H9 (cell line): ENCODE measurements around the gene FSD1. TPM values are rescaled to one million over a fixed set of nuclear protein-coding genes. Genes with fewer than 3 reads are reported as not detected.

Experiments
- DNase-seq: peaks from one replicate; pipeline ENCODE4 v3.0.0-alpha.2; 2017
- H2AFZ ChIP-seq: one replicate; pipeline ENCODE4 v1.6.1; 2013; ENCODE audit warnings: mild to moderate bottlenecking, low read length, control low read depth, moderate library complexity
- H2AK5ac ChIP-seq: 2 replicates; pipeline ENCODE4 v1.6.1; 2013; ENCODE audit warnings: low read length, control low read depth, mixed read lengths; ENCODE audit not compliant: insufficient read length
- H2BK120ac ChIP-seq: one replicate; pipeline ENCODE4 v1.6.1; 2013; ENCODE audit warnings: low read depth, mild to moderate bottlenecking, low read length, control low read depth, inconsistent platforms; ENCODE audit not compliant: poor library complexity, severe bottlenecking
- H2BK12ac ChIP-seq: 2 replicates; pipeline ENCODE4 v1.6.1; 2013; ENCODE audit warnings: low read length, control low read depth, mixed read lengths, low read depth; ENCODE audit not compliant: insufficient read length
- H2BK15ac ChIP-seq: 2 replicates; pipeline ENCODE4 v1.6.1; 2013; ENCODE audit warnings: low read depth, low read length, control low read depth
- H2BK20ac ChIP-seq: one replicate; pipeline ENCODE4 v1.6.1; 2013; ENCODE audit warnings: low read depth, mild to moderate bottlenecking, low read length, control low read depth, inconsistent platforms; ENCODE audit not compliant: poor library complexity, severe bottlenecking
- H2BK5ac ChIP-seq: 2 replicates; pipeline ENCODE4 v1.6.1; 2013; ENCODE audit warnings: low read length, control low read depth, mixed read lengths; ENCODE audit not compliant: insufficient read length
- H3K14ac ChIP-seq: 2 replicates; pipeline ENCODE4 v1.6.1; 2013; ENCODE audit warnings: low read length, control low read depth; ENCODE audit not compliant: insufficient read depth
- H3K18ac ChIP-seq: 2 replicates; pipeline ENCODE4 v1.6.1; 2013; ENCODE audit warnings: low read depth, mild to moderate bottlenecking, mixed read lengths, low read length, control low read depth; ENCODE audit not compliant: insufficient read length
- H3K23ac ChIP-seq: 2 replicates; pipeline ENCODE4 v1.6.1; 2013; ENCODE audit warnings: low read length, control low read depth, mixed read lengths, low read depth; ENCODE audit not compliant: insufficient read length
- H3K23me2 ChIP-seq: 2 replicates; pipeline ENCODE4 v1.6.1; 2013; ENCODE audit warnings: low read depth, mild to moderate bottlenecking, mixed read lengths, low read length, control low read depth; ENCODE audit not compliant: insufficient read length, poor library complexity, severe bottlenecking
- H3K27ac ChIP-seq: 2 replicates; pipeline ENCODE4 v1.5.1; 2013; ENCODE audit warnings: low read length, control low read depth, mixed read lengths, low read depth; ENCODE audit not compliant: insufficient read length
- H3K27me3 ChIP-seq: 2 replicates; pipeline ENCODE4 v1.6.1; 2013; ENCODE audit warnings: low read length, control low read depth, inconsistent platforms; ENCODE audit not compliant: insufficient read depth
- H3K4ac ChIP-seq: 2 replicates; pipeline ENCODE4 v1.6.1; 2013; ENCODE audit warnings: low read depth, mild to moderate bottlenecking, control low read depth, inconsistent platforms, low read length, moderate library complexity
- H3K4me1 ChIP-seq: 2 replicates; pipeline ENCODE4 v1.6.1; 2013; ENCODE audit warnings: low read length, control low read depth, inconsistent platforms; ENCODE audit not compliant: insufficient read depth
- H3K4me2 ChIP-seq: 2 replicates; pipeline ENCODE4 v1.6.1; 2013; ENCODE audit warnings: low read length, control low read depth, mixed read lengths; ENCODE audit not compliant: insufficient read length, insufficient read depth
- H3K56ac ChIP-seq: 2 replicates; pipeline ENCODE4 v1.6.1; 2013; ENCODE audit warnings: low read depth, mild to moderate bottlenecking, mixed read lengths, low read length, control low read depth; ENCODE audit not compliant: insufficient read length
- H3K79me1 ChIP-seq: 2 replicates; pipeline ENCODE4 v1.6.1; 2013; ENCODE audit warnings: low read depth, mild to moderate bottlenecking, moderate library complexity, low read length, control low read depth, inconsistent platforms; ENCODE audit not compliant: insufficient read depth, poor library complexity, severe bottlenecking
- H3K79me2 ChIP-seq: 2 replicates; pipeline ENCODE4 v1.6.1; 2013; ENCODE audit warnings: low read length, control low read depth, inconsistent platforms; ENCODE audit not compliant: insufficient read depth
- H3K9ac ChIP-seq: 2 replicates; pipeline ENCODE4 v1.6.1; 2013; ENCODE audit warnings: low read length, control low read depth, mixed read lengths; ENCODE audit not compliant: insufficient read length; ENCODE audit errors: extremely low read depth
- H3K9me3 ChIP-seq: one replicate; pipeline ENCODE4 v1.6.1; 2013; ENCODE audit warnings: low read depth, low read length, inconsistent platforms; ENCODE audit not compliant: control insufficient read depth
- H3T11ph ChIP-seq: one replicate; pipeline ENCODE4 v1.6.1; 2013; ENCODE audit warnings: mild to moderate bottlenecking, low read length, control low read depth, inconsistent platforms
- H4K20me1 ChIP-seq: one replicate; pipeline ENCODE4 v1.6.1; 2013; ENCODE audit not compliant: control insufficient read depth, insufficient read length, insufficient read depth
- H4K5ac ChIP-seq: 2 replicates; pipeline ENCODE4 v1.6.1; 2013; ENCODE audit warnings: low read depth, mild to moderate bottlenecking, mixed read lengths, low read length, control low read depth; ENCODE audit not compliant: insufficient read length
- H4K8ac ChIP-seq: replicated peaks from 2 replicates; pipeline ENCODE4 v1.6.1; 2013; ENCODE audit warnings: low read length, control low read depth, mixed read lengths, low read depth; ENCODE audit not compliant: insufficient read length
- H4K91ac ChIP-seq: 2 replicates; pipeline ENCODE4 v1.6.1; 2013; ENCODE audit warnings: low read depth, mild to moderate bottlenecking, moderate library complexity, mixed read lengths, low read length, control low read depth; ENCODE audit not compliant: insufficient read length
- H3K27ac Mint-ChIP-seq, 3 experiments: 2 replicates in 2 of 3; 3 replicates in 1 of 3; pipeline ENCODE4 v1.8.0; 2020 to 2021; ENCODE audit warnings: mixed read lengths in 3 of 3, mild to moderate bottlenecking in 1 of 3, moderate library complexity in 1 of 3
- H3K27me3 Mint-ChIP-seq: 2 replicates; pipeline ENCODE4 v1.8.0; 2021; ENCODE audit warnings: low read depth, mild to moderate bottlenecking, moderate library complexity, mixed read lengths
- H3K36me3 Mint-ChIP-seq, 3 experiments: 2 replicates in 2 of 3; 3 replicates in 1 of 3; pipeline ENCODE4 v1.8.0; 2020 to 2021; ENCODE audit warnings: low read depth in 3 of 3, mixed read lengths in 3 of 3; ENCODE audit not compliant: insufficient read depth in 1 of 3
- H3K4me1 Mint-ChIP-seq, 2 experiments: 2 replicates each; pipeline ENCODE4 v1.8.0; 2020; ENCODE audit warnings: mixed read lengths in 2 of 2
- H3K4me3 Mint-ChIP-seq, 2 experiments: 2 replicates in 1 of 2; 3 replicates in 1 of 2; pipeline ENCODE4 v1.8.0; 2020 to 2021; ENCODE audit warnings: mild to moderate bottlenecking in 2 of 2, mixed read lengths in 2 of 2, moderate library complexity in 1 of 2
- H3K9me3 Mint-ChIP-seq, 2 experiments: 2 replicates in 1 of 2; 3 replicates in 1 of 2; pipeline ENCODE4 v1.8.0; 2020; ENCODE audit warnings: mild to moderate bottlenecking in 2 of 2, mixed read lengths in 2 of 2, moderate library complexity in 1 of 2
- WGBS: extraction: QIAGEN DNeasy Blood & Tissue Kit; methylation state at CpG from one replicate; pipeline ENCODE4 v1.1.7; 2013; ENCODE audit warnings: missing lambda C conversion rate, low lambda C conversion rate, mixed read lengths; ENCODE audit not compliant: insufficient read length; ENCODE audit errors: extremely low coverage; 5-methylcytosine and 5-hydroxymethylcytosine counted together
- total RNA-seq: library from RNA; stranded (reverse); gene quantifications from 2 replicates; pipeline ENCODE4 v1.2.1, GENCODE V29; 2021
- TF ChIP-seq, protein P1 (sequence below): fragments of 200-600 bp; sonication (generic); conservative IDR thresholded peaks from 3 replicates; pipeline ENCODE4 v1.8.0; 2021; ENCODE audit warnings: antibody characterized with exemption, mild to moderate bottlenecking

The FSD1 gene
- total RNA-seq, 1 experiment from 2014 or later: 53.6 TPM

GRCh38 chr19:4313847-4314490 lies 9.6 kb downstream of the FSD1 start:
- Mint-ChIP-seq H3K27ac (no peak overlapping the region), H3K4me1 (no peaks in the 10 kb centered on the region), H3K27me3 (no peaks in the 10 kb centered on the region; the same call in 1 of the 2 replicates), H3K4me3 (no peak overlapping the region), H3K36me3 (peaks cover 42 to 77% (median 71%) of the 10 kb centered on the region in 3 experiments), H3K9me3 (peaks cover 6 to 11% of the 10 kb centered on the region in 2 experiments)
- no CpG with 5 or more reads among the region's 12 CpGs for WGBS
- Histone ChIP-seq H3K4ac (no peak overlapping the region), H2AFZ (no peak overlapping the region), H3K9ac (no peak overlapping the region), H3T11ph (no peak overlapping the region), H2BK5ac (no peak overlapping the region), H3K18ac (no peak overlapping the region), H3K23ac (no peak overlapping the region), H3K27me3 (no peaks in the 10 kb centered on the region), H3K27ac (no peak overlapping the region), H4K91ac (no peak overlapping the region), H3K56ac (no peak overlapping the region), H3K4me2 (no peak overlapping the region), H3K79me1 (no peaks in the 10 kb centered on the region), H3K14ac (no peak overlapping the region), H2BK12ac (no peak overlapping the region), H4K20me1 (no peaks in the 10 kb centered on the region), H3K4me1 (no peaks in the 10 kb centered on the region), H3K79me2 (no peaks in the 10 kb centered on the region), H2BK20ac (no peak overlapping the region), H2BK15ac (no peak overlapping the region), H4K5ac (no peak overlapping the region), H3K9me3 (no peaks in the 10 kb centered on the region), H4K8ac (no peak overlapping the region), H2BK120ac (no peak overlapping the region), H2AK5ac (no peak overlapping the region), H3K23me2 (peaks cover 4% of the 10 kb centered on the region)
- TF ChIP-seq, protein P1, sequence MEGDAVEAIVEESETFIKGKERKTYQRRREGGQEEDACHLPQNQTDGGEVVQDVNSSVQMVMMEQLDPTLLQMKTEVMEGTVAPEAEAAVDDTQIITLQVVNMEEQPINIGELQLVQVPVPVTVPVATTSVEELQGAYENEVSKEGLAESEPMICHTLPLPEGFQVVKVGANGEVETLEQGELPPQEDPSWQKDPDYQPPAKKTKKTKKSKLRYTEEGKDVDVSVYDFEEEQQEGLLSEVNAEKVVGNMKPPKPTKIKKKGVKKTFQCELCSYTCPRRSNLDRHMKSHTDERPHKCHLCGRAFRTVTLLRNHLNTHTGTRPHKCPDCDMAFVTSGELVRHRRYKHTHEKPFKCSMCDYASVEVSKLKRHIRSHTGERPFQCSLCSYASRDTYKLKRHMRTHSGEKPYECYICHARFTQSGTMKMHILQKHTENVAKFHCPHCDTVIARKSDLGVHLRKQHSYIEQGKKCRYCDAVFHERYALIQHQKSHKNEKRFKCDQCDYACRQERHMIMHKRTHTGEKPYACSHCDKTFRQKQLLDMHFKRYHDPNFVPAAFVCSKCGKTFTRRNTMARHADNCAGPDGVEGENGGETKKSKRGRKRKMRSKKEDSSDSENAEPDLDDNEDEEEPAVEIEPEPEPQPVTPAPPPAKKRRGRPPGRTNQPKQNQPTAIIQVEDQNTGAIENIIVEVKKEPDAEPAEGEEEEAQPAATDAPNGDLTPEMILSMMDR: no peak
- DNase-seq: no peak
